Activated naive CD8-positive, alpha-beta T cell treated with anti-CD3 and anti-CD28 coated beads, Interleukin-2, amount 50 U/mL, for 24 hours (primary cell): ENCODE results near the gene SECTM1.
A peak's percentile ranks its signal among the peaks of the same experiment; 100 is the strongest.

Experiments
- ATAC-seq: fragments of 150-1000 bp; cut with Tn5 transposase; one replicate; pipeline ENCODE4 v1.10.0; 2021
- DNase-seq: peaks from one replicate; pipeline ENCODE4 v3.0.0; 2021
- H3K27ac Mint-ChIP-seq: one replicate; pipeline ENCODE4 v1.8.0; 2021; ENCODE audit warnings: mild to moderate bottlenecking, mixed read lengths
- H3K27me3 Mint-ChIP-seq: one replicate; pipeline ENCODE4 v1.8.0; 2021; ENCODE audit warnings: mixed read lengths
- H3K36me3 Mint-ChIP-seq: one replicate; pipeline ENCODE4 v1.8.0; 2021; ENCODE audit warnings: low read depth, mixed read lengths
- H3K4me1 Mint-ChIP-seq: one replicate; pipeline ENCODE4 v1.8.0; 2021; ENCODE audit warnings: mixed read lengths
- H3K4me3 Mint-ChIP-seq: one replicate; pipeline ENCODE4 v1.8.0; 2021; ENCODE audit warnings: mild to moderate bottlenecking, moderate library complexity, mixed read lengths
- H3K9me3 Mint-ChIP-seq: one replicate; pipeline ENCODE4 v1.8.0; 2021; ENCODE audit warnings: mixed read lengths

SECTM1 gene

DNA sequence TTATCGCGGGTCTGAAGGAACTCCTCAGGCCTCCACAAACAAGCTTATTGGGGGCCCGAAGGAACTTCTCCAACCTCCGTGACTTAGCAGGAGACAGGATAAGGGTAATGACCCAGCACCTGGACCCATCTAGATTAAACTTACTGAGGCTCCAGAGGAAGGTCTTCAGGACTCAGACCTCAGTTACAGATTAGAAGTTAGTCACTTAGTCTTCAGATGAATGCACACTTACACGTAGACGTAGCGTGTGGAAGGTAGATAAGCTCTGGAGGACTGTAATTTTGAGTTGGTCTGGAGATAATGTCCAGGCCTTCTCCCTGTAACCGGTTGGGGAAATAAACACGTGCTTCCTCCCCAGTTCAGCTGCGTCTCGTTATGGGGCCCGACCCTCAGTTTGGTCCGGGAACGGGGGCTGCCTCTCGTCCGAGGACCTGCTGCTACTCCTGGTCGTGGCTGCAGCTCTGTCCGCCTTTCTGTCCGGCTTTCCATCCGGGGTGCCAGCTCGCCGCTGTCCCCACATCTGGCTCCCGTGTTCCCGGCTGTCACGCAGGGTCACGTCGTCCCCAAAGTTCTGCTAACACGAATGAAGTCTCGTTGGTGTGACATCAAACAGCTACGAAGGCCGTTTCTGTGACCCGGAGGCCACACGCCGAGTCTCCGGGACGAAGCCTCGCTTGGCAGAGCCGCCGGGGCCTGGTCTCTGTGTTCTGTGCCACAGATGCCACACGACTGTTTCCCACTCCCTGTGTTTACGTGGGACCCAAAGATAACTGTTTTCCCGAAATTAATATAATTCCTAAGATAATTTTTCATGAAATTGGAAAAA lies 11.8 kb upstream of the SECTM1 start:
- no peak overlapping the region for H3K4me3 Mint-ChIP-seq
- ATAC-seq (no peak), DNase-seq (no peak)
- no peaks in the 10 kb centered on the region for H3K36me3 Mint-ChIP-seq
- peaks cover 15% of the 10 kb centered on the region for H3K27me3 Mint-ChIP-seq
- peaks cover 6% of the 10 kb centered on the region for H3K4me1 Mint-ChIP-seq
- H3K9me3 Mint-ChIP-seq: no peaks in the 10 kb centered on the region
- H3K27ac Mint-ChIP-seq: no peak overlapping the region

DNA sequence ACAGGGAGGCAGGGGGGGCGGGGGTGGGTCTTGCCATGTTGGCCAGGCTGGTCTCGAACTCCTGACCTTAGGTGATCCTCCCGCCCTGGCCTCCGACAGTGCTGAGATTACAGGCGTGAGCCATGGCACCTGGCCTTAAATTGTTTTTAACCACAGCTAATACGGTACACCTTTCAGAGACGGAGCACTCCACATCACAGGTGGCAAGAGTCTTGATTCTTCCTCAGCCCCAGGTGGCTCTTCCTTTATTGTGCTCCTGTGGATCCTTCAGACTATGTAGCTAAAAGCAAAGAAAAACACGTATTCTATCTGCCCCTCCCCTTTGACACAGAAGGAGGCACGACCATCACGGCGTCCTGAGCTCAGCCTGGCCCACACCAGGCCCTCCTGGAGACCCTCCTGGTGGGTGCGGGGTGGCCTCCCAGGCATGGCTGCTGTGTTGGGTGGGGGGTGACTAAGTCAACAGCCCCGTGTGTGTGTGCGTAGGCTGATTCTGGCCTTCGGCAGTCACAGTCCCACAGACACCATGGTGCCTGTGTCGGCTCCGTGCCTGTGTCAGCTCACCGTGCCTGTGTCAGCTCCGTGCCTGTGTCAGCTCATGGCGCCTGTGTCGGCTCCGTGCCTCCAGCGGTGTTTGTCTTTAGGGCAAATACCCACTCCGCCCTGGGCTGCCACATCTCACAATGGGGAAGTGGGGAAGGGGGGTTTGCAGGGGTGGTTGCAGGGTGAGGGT lies 10.8 kb upstream of the SECTM1 start:
- peaks cover 6% of the 10 kb centered on the region for H3K4me1 Mint-ChIP-seq
- no peak overlapping the region for H3K4me3 Mint-ChIP-seq
- DNase-seq (no peak), ATAC-seq (no peak)
- no peak overlapping the region for H3K27ac Mint-ChIP-seq
- H3K36me3 Mint-ChIP-seq: no peaks in the 10 kb centered on the region
- H3K9me3 Mint-ChIP-seq: no peaks in the 10 kb centered on the region
- H3K27me3 Mint-ChIP-seq: peaks cover 14% of the 10 kb centered on the region

DNA sequence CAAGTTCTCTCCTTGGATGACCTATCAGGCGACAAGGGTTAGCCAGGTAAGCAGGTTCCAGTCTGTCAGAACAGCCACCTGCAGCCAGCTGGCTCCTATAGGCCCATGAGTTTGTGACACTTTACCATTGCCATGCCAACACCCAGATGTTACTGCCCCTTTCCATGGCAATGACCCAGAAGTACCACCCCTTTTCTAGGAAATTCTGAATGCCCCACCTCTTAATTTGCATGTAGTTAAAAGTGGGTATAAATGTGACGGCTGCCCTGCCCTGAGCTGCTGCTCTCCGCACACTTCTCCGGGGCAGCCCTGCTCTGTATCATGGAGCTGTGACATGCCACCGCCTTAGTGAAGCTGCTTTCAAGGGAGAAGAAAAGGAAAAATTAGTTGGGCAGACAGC lies 10.0 kb upstream of the SECTM1 start:
- Mint-ChIP-seq H3K9me3 (no peaks in the 10 kb centered on the region), H3K27me3 (peaks cover 12% of the 10 kb centered on the region), H3K27ac (no peak overlapping the region), H3K4me1 (peaks cover 11% of the 10 kb centered on the region), H3K4me3 (no peak overlapping the region), H3K36me3 (no peaks in the 10 kb centered on the region)
- ATAC-seq (no peak), DNase-seq (no peak)

DNA sequence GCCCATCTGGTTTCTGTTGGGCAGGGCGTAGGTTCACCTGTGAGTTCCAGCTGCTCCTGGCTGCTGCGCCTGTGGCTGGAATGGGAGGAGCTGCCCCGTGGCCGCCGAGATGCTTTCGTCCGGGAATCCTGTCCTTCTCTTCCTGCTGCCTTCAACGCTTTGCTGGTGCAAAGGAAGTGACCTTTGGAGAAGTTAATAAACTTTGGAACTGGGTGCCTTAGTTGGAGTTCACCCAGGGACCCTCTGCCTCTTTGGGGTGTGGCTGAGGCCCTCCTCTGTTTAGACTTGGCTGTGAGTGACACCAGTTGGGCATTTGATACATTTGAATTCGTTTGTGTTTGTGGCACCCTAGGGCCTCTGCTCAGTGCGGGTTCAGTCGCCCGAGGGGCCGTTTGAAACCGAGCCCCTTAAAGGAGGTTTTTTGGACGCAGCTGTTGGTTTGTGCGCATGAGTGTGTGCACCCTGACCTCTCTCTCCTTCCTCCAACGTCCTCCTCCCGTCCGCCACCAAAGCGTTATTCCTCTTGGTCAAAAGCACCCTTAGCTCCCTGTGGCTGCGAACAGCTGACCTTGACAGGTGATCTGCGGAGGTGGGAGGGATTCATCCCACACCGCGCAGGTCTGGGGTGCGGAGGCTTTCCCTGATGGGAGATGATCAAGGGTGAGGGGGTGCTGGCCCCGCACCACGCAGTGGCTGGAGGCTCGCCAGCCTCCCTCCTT lies 9.0 kb upstream of the SECTM1 start:
- no peaks in the 10 kb centered on the region for H3K36me3 Mint-ChIP-seq
- H3K4me1 Mint-ChIP-seq: peaks cover 11% of the 10 kb centered on the region
- no peak overlapping the region for H3K27ac Mint-ChIP-seq
- DNase-seq (no peak), ATAC-seq (no peak)
- no peak overlapping the region for H3K4me3 Mint-ChIP-seq
- H3K27me3 Mint-ChIP-seq: peaks cover 12% of the 10 kb centered on the region
- no peaks in the 10 kb centered on the region for H3K9me3 Mint-ChIP-seq

DNA sequence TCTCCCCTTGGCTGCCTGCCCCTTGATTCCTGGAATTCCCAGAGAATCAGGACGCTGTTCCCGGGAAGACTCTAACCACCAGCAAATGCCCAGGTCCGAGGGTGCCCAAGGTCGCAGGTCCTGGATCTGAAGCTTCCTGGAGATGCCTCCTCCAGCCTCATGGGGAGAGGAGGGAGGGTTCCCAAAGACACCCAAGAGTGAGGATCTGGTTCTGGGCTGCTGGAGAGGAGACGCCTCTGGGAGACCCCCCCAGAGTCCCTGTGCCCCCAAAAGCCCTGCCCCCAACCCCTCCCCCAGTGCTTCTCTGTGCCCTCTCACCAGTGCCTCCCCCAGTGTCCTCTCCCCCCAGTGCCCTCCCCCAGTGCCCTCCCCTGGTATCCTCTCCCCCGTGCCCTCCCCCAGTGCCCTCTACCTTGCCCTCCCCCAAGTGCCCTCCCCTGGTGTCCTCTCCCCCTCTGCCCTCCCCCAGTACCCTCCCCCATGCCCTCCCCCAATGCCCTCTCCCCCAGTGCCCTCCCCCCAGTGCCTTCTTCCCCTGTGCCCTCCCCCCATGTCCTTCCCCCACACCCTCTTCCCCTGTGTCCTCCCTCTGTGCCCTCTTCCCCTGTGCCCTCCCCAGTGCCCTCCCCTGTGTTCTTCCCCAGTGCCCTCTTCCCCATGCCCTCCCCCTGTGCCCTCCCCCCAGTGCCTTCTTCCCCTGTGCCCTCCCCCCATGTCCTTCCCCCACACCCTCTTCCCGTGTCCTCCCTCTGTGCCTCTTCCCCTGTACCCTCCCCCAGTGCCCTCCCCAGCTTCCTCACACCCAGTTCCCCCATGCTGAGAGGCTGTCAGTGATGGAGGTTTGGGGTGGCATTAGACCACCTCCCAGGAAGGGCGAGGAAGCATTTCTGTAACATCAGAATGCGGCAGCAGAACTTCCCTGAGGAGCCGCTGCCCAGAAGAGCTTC lies 6.3 kb upstream of the SECTM1 start:
- Mint-ChIP-seq H3K27me3 (peaks cover 7% of the 10 kb centered on the region), H3K4me1 (peaks cover 13% of the 10 kb centered on the region), H3K27ac (no peak overlapping the region), H3K9me3 (no peaks in the 10 kb centered on the region), H3K4me3 (no peak overlapping the region), H3K36me3 (no peaks in the 10 kb centered on the region)
- no peak for DNase-seq
- no peak for ATAC-seq

DNA sequence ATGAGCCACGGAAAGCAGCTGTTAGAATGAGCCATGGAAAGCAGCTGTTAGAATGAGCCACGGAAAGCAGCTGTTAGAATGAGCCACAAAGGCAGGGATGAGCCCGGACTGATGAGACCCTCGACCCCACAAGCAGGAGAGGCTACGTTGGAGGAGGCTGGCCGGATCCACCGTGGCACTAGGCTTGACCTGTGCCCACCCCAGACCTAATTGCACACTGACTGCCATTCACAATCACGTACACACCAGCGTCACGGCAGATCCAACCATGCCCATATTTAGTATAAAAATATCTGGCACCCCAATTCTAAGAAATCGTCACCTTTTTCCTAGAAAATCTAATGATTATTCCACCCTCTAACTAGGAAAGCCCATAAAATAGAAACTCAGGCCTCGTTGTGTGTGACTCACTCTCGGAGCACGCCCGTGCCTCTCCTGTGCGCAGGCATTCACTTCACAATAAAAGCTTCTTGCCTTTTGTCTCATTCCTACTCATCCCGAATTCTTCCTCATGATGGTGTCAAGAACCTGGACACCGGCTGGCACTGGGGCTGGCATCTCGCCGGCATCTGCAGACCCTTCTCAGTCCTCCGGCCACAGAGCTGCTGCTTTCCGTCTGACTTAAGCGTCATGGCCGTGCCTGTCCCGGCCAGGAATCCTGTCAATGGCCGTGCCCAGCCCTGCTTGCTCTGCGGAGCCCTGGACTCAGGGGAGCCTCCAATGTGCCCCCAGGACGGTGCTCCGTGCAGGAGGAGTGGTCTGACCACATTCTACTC lies 5.5 kb upstream of the SECTM1 start:
- Mint-ChIP-seq H3K27me3 (peaks cover 7% of the 10 kb centered on the region), H3K36me3 (no peaks in the 10 kb centered on the region), H3K4me1 (peaks cover 21% of the 10 kb centered on the region), H3K4me3 (no peak overlapping the region), H3K27ac (no peak overlapping the region), H3K9me3 (no peaks in the 10 kb centered on the region)
- DNase-seq: no peak
- no peak for ATAC-seq

DNA sequence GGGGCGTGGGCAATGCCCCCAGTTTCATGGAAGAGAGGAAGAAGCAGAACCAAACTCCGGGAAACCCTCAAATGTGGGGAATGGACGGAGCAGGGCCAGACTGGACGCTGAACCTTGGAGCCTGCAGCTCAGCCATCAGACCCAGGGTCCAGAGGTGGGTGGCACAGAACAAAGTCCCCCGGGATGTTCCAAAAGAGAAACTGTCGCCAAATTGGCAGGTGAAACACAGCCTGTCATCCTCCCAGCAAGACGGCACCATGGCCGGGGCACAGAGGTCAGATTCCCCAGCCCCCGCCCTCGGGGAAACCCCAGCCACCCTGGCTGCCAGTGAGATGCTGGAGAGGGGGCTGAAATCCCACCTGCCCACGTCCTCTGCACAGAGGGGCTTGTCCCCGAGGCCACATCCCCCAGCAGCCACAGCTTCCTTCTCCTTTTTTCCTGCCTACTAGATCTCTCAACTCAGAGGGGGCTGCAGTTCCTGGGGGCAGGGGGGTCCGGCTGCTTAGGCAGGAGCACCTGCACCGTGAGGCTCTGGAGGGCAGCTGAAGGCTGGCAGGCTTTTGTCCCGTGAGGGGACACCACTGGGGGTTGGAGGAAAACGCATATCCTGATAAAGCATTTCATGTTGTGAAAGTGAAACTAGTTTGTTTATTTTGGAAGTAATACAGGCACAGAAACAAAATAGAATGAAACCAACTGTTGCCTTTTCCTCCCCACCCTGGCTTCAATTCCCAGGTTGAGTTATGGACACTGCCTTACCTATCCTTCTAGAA lies 1.2 kb upstream of the SECTM1 start:
- DNase-seq (no peak), ATAC-seq (peak; percentile 10)
- H3K36me3 Mint-ChIP-seq: no peaks in the 10 kb centered on the region

DNA sequence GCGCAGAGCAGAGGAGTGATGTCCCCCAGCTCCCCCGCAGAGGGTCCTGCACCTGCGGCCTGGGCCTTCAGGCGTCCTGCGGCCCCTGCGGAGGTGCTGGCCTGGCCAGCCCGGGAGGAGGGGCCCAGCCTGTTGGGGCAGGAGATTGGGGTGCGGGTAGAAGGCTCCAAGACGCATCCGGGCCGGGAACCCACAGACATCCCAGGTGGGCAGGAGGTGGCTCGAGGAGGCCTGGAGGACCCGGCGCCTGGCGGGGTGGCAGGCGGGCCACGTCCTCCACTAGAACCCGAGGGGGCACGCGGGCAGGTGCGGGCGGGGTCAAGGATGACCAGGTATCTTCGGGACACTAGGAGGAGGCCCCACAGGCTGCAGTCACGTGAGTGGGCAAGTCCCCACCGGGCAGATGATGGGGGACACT lies 647 bp upstream of the SECTM1 start:
- H3K9me3 Mint-ChIP-seq: no peaks in the 10 kb centered on the region
- H3K27ac Mint-ChIP-seq: no peak overlapping the region
- H3K36me3 Mint-ChIP-seq: no peaks in the 10 kb centered on the region
- ATAC-seq: no peak
- H3K27me3 Mint-ChIP-seq: peaks cover 12% of the 10 kb centered on the region
- no peak for DNase-seq
- peak overlapping the region; percentile 77 for H3K4me3 Mint-ChIP-seq
- peaks cover 28% of the 10 kb centered on the region for H3K4me1 Mint-ChIP-seq

More for the DNA sequence above, 1.2 kb upstream of the SECTM1 start:
- no peaks in the 10 kb centered on the region for H3K9me3 Mint-ChIP-seq
- H3K4me3 Mint-ChIP-seq: peak overlapping the region; percentile 77
- peaks cover 29% of the 10 kb centered on the region for H3K4me1 Mint-ChIP-seq
- peaks cover 15% of the 10 kb centered on the region for H3K27me3 Mint-ChIP-seq
- peak overlapping the region; percentile 67 for H3K27ac Mint-ChIP-seq

DNA sequence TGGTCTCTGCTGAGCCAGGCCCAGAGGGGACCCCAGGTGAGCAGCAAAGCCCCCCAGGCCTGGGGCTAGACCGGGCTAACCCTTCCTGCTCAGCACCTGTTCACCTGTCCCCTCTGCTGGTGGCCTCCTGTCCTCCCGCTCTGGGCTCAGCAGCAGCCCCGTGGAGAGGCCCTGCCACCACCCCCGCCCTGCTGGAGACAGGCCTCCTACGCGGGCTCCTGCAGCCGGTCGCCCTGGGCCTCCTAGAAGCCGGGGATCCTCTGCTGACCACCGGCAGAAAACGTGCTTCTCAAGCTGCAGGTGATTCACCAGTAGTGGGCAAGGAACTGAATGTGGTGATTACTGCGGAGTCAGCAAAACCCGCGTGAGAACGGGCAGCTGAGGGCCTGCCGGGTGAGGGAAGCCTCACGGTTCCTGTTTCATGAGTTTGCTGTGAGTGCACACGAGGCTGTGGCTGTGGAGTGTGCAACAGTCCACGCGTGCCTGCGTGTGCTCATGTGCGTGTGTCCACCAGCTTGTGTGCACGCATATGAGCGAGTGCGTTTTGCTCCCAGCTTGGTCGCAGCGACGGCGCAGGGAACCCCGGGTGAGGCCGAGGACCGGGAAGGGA lies 792 bp downstream of the SECTM1 start:
- Mint-ChIP-seq H3K4me3 (peak overlapping the region; percentile 71), H3K27me3 (peaks cover 10% of the 10 kb centered on the region), H3K27ac (no peak overlapping the region), H3K9me3 (no peaks in the 10 kb centered on the region), H3K36me3 (no peaks in the 10 kb centered on the region), H3K4me1 (peaks cover 24% of the 10 kb centered on the region)
- peak; percentile 20 for ATAC-seq
- DNase-seq: no peak

DNA sequence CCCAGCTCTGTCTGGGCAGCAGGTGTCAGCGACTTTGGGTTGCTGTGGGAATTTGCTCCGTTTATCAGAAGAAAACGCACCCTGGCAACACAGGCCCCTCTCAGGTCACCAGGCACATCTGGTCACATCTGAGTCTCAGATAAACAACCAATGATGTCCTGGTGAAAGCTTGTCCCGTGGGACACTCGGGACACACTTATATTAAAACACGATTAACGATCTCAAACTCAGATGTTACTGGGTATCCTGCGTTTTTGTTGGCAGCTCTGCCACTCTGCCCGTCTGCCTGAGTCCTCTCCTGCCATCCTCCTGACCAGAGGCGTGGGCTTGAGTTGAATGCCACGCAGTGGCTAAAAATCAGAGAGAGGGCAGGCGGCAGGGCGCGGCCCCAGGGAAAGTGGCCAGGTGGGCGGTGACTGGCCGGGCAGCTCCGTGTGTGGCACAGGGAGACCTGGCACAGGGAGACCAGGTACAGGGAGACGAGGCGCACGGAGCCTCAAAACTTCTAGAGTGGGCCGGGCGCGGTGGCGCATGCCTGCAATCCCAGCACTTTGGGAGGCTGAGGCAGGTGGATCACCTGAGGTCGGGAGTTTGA lies 2.1 kb downstream of the SECTM1 start:
- ATAC-seq: no peak
- Mint-ChIP-seq H3K4me3 (no peak overlapping the region), H3K4me1 (peaks cover 24% of the 10 kb centered on the region), H3K27me3 (peaks cover 10% of the 10 kb centered on the region), H3K27ac (no peak overlapping the region), H3K36me3 (no peaks in the 10 kb centered on the region), H3K9me3 (no peaks in the 10 kb centered on the region)
- DNase-seq: no peak

DNA sequence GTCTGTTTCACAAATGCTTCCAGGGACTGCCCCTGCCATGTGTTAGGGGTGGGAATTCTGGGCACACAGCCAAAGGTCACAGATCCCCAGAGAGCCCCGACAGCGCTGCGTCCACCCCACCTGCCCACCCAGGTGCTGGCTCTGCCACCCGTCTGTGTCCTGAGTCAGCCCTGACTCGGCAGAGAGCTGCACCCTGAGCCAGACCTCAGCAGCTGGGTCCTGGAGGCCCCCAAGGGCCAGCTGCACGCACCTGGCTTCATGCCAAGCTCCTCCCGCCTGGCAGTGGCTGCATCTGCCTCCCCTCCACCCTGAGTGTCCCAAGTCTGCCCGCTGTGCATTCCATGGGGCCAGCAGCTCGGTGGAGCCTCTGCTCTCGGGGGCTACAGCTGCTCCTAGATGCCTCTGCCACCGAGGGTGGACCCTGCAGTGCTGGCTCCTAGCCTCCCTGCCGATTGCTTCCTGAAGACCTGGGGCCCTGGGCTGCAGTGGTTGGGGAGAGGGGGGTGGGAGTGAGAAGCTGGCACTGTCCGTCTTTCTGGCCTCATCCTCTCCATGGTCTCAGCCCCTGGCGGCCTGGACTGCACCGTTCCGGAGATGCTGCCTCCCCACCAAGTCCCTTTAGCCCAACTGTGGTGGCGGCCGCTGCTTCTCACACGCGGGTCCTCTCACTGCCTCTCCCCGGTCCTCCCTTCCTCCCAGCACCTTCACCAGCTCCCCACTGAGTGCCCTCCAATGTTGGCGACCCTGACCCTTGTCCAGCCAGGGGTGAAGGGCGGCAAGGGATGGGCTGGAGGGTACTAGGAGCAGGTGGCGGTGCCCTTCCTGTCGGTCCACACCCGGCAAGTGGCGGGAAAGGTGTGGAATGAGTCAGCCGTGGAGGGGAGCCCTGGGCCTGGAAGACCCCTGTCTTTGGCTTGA lies 3.0 kb downstream of the SECTM1 start:
- Mint-ChIP-seq H3K4me3 (no peak overlapping the region), H3K27ac (no peak overlapping the region), H3K4me1 (peaks cover 23% of the 10 kb centered on the region), H3K27me3 (peaks cover 10% of the 10 kb centered on the region), H3K36me3 (no peaks in the 10 kb centered on the region), H3K9me3 (no peaks in the 10 kb centered on the region)
- DNase-seq: no peak
- no peak for ATAC-seq
